Effector CD8-positive, alpha-beta T cell (primary cell): ENCODE results near the gene RAB36.
A peak's percentile ranks its signal among the peaks of the same experiment; 100 is the strongest.

Experiments
- DNase-seq: peaks from one replicate; lab custom pipeline; 2025; lab: John Stamatoyannopoulos, UW

The RAB36 gene

GRCh38 chr22:23137905-23138561 is 7.2 kb upstream of the RAB36 start:
- DNase-seq, result peak; percentile 20

GRCh38 chr22:23138584-23139435 is 6.5 kb upstream of the RAB36 start:
- DNase-seq, result no peak

- no peak for DNase-seq
These were observed 4.9 kb upstream of the RAB36 start for GRCh38 chr22:23140385-23140784.

- no peak for DNase-seq
These were observed 2.7 kb upstream of the RAB36 start for GRCh38 chr22:23142546-23143105.

- no peak for DNase-seq
These were observed 2.2 kb upstream of the RAB36 start for GRCh38 chr22:23143119-23143518.

- no peak for DNase-seq
These were observed 845 bp upstream of the RAB36 start for GRCh38 chr22:23144432-23144831.

- no peak for DNase-seq
These were observed 697 bp downstream of the RAB36 start for GRCh38 chr22:23145878-23146470.

GRCh38 chr22:23146478-23147205 is 1.4 kb downstream of the RAB36 start:
- DNase-seq, result no peak

- no peak for DNase-seq
These were observed 2.5 kb downstream of the RAB36 start for GRCh38 chr22:23147617-23148387.

GRCh38 chr22:23149743-23150238 is 4.5 kb downstream of the RAB36 start:
- DNase-seq, result no peak

GRCh38 chr22:23150762-23151161 is 5.5 kb downstream of the RAB36 start:
- DNase-seq, result no peak

GRCh38 chr22:23151827-23152226 is 6.5 kb downstream of the RAB36 start:
- DNase-seq, result no peak

GRCh38 chr22:23152238-23153114 is 7.2 kb downstream of the RAB36 start:
- DNase-seq, result no peak

- DNase-seq, result no peak
These were observed 8.7 kb downstream of the RAB36 start for GRCh38 chr22:23153994-23154393.

GRCh38 chr22:23154461-23154860 is 9.2 kb downstream of the RAB36 start:
- no peak for DNase-seq

GRCh38 chr22:23155143-23155542 is 9.9 kb downstream of the RAB36 start:
- DNase-seq, result no peak

GRCh38 chr22:23155831-23156230 is 10.6 kb downstream of the RAB36 start:
- no peak for DNase-seq

- DNase-seq, result no peak
These were observed 11.0 kb downstream of the RAB36 start for GRCh38 chr22:23156286-23156685.

GRCh38 chr22:23157560-23158515 is 12.6 kb downstream of the RAB36 start:
- DNase-seq, result no peak
